GM18867 (cell line): ENCODE results near the gene LRRC25.

Source experiments
- ATAC-seq: cut with Tn5 transposase; IDR thresholded peaks from one replicate; pipeline ENCODE4 v1.9.1; 2021; ENCODE audit warnings: mild to moderate bottlenecking, moderate library complexity; ENCODE audit not compliant: unreplicated experiment

LRRC25 gene

GRCh38 chr19:18424890-18425514 lies 27.6 kb upstream of the LRRC25 start:
- ATAC-seq = no peak

- ATAC-seq = no peak
These were observed 26.9 kb upstream of the LRRC25 start for GRCh38 chr19:18424122-18424889.

DNA sequence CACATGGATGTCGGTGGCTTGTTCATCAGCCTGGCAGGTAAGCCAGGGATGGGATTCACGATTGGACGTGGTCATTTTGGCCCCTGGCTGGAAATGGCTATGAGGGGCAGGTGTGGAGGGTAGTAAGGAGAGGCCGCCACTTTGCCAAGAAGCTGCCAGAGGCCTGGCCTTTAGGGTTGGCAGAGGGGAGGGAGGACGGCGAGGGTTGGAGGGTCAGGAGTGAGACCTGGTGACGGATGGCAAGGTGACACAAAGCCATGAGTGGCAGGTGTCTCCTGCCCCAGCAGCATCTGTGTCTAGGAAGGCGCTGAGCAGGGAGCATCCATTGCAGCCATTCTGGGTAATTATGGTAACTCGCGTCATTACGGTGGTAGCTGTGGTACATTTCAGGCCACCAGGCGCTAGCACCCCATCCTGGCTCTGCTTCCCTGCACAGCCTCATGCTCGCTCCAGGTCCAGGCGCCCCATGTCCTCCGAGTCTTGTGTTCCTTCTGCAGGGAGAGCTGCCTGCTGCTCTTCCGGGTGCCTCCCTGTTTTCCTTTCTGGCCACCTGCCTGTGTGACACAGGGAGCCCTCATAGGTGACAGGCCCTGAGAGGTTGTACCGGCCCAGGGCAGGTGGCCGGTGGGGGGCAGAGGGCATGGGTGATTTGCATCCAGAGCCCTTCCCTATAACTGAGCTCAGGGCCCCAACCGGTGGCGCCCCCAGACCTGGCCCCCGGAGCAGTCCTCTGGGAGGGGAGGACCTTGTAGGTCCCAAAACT lies 26.0 kb upstream of the LRRC25 start:
- ATAC-seq = no peak

DNA sequence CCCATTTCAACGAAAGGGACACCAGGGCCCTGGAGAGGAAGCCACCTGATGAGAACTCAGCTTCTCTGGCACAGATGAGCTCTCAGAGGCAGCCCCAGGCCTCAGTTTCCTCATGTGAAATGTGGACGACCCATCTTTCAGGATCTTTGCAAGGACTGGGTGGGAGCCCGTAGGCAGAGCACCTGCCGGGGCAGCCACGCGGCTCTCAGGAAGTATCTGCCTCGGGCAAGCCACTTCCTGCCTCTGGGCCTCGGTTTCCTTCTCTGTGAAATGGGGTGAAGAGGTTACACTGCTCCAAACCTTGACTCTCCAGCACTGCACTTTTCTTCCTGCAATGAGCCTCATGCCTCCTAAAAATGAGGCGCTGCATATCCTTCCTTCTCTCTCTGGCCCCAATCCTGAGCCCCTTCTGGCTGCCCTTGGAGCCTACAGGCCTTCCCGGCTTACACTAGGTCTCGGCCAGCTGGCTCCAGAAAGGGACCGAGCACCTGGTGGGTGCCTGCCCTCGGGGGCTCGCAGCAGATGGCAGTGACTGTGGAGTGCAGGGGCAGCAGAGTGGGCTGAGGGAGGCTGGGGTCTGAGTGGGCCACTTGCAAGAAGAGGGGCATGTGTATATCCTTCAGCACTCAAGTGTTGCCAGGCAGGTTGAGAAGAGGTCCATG lies 25.2 kb upstream of the LRRC25 start:
- ATAC-seq = no peak

DNA sequence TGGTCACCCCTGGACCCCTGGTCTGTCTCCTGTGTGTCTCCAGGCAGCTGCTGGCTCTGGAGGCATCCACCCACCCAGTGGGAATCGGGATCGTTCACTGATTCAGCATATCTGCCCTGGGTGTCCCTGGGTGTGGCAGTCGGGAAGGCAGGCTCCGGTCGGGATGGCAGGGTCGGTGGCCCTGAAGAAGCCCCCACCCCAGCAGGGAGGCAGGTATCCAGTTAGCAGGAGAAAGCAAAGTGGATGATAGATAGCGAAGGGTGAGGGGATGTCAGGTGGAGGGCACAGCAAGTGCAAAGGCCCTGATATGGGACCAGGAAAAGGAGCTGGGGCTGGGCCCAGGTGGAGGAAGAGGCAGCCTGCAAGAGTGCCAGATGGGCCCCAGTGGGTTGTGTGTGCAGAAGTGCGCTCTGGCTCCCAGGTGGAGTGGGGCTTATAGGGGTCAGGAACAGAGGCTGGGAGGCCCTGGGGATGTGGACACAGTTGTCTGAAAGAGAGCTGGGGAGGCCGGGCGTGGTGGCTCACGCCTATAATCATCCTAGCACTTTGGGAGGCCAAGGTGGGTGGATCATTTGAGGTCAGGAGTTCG lies 24.0 kb upstream of the LRRC25 start:
- no peak for ATAC-seq

- no peak for ATAC-seq
These were observed 23.5 kb upstream of the LRRC25 start for GRCh38 chr19:18420930-18421329.

DNA sequence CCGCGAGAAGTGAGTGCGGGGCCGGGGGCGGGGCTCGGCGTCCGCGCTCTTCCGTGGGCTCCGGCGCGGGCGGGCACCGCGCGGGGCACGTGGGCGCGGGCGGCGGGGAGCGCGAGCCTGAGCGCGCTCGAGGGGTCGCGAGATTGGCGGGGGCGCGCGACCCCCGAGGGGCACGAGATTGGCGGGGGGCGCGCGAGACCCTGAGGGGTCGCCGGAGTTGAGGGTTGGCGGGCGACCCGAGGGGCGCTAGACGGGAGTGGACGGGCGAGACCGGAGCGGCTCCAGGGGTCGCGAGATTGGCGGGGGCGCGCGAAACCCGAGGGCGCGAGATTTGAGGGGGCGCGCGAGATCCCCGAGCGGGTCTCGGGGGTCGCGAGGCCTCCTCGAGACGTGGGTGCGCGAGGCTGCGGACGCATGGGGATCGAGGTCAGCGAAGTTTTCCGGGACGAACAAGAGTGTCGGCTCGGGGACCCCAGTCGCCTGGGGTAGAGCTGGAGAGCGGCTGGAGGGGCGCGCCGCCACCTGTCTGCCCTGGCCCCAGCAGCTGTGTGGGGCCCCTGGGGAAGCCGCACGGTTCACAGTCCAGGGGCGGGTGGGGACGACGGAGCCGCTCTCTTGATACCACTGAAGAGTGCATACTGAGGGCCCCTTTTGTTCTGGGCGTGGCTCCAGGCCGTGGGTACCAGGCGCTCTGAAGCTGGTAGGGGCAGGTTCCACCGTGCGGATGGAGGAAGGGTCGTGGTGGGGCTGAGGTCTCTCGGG lies 22.5 kb upstream of the LRRC25 start:
- peak; percentile 11 for ATAC-seq

DNA sequence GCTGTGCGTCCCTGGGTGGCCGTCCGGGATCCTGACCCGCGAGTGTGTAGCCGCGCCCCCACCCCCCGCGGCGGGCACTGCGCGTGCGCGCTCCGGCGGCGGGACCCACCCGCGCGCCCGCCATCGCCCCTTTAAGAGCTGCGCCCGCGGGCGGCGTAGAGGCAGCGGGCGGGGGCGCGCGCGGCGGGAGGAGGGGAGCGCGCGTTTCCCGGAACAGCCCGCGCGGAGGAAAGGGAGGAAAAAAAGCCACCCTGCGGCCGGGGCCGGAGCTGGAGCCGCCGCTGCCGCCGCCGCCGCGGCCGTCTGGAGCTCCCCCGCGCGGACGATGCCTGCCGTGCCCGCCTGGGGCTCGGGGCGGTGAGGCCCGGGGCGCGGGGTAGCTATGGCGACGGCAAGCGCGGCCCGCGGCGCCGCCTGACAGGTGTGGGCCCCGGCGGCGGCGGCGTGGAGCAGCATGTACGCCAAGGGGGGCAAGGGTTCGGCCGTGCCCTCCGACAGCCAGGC lies 21.8 kb upstream of the LRRC25 start, which contains the start of gene SSBP4:
Gene SSBP4, plus strand, starts transcription at position 204 of the 504 bp plus-strand sequence. Its CDS starts 251 bp downstream, at position 455.
- peak; percentile 49 for ATAC-seq

- ATAC-seq = no peak
These were observed 21.2 kb upstream of the LRRC25 start for GRCh38 chr19:18418483-18419194.

GRCh38 chr19:18418029-18418482 lies 20.6 kb upstream of the LRRC25 start:
- ATAC-seq = no peak

- no peak for ATAC-seq
These were observed 20.0 kb upstream of the LRRC25 start for GRCh38 chr19:18417250-18418028.

DNA sequence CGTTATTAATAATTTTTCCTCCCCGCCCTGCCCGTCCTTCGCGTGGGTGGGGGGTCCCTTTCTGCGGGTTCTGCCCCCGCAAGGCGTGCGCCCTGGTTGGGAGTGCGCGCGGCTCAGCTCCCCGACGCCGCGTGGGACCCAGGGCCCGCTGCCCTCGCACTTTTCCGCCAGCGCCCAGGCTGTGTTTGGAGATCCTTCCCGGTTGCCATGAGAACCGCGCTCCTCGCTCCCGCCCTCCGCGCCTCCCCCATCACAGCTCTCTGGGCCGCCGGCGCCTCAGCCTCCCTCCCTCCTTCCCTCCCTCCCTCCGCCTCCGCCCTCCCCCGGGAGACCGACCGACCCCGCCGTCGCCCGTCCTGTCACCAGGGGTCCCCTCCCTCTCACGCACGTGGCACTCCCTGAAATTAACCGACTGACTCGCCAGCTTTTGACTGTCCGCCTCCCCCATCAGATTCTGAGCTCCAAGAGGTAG lies 19.4 kb upstream of the LRRC25 start:
- no peak for ATAC-seq

- no peak for ATAC-seq
These were observed 17.9 kb upstream of the LRRC25 start for GRCh38 chr19:18415178-18415867.

GRCh38 chr19:18414504-18415177 lies 17.2 kb upstream of the LRRC25 start:
- ATAC-seq = no peak

DNA sequence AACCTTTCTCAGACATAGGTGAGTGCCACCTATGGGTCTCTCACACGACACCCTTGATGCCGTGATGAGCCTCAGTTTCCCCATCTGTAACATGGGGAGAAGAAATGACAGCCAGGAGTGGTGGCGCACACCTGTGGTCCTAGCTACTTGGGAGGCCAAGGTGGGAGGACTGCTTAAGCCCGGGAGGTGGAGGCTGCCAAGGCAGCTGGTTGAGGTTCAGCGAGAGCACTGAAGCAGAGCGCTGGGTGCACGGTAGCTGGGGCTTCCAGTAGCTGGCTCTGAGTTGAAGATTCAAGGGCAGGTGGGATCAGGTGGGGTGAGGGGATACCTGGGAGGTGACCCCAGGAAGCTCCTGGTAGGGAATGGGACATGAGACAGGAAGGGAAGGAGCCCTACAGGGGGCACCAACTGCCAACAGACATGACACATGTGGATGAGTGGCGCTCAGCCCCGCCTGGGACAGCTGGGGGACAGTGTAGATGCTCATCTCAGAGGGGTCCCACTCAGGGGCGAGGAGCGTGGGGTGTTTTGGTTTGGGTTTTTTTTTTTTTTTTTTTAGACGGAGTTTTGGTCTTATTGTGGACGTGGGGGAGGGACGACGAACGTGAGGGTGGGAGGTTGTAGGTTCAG lies 15.3 kb upstream of the LRRC25 start:
- ATAC-seq = no peak

DNA sequence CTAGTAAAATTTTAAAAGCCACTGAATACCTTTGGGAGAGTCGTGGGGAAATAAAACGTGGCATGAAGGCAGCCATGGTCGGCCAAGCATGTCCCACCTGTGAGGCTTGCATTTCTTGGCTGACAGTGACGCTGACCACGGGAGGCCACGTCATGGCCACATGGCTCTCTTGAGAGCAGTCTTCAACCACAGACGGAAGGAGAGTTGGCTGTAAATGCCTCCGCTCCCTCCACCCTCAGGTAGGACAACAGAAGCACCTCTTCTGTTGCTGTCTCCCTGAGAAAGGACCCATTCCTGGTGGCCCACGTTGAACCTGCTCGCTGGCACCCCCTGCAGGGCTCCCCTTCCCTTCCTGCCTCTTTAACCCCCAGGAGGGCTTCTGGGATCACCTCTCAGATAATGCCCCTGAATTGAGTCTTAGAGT lies 10.6 kb upstream of the LRRC25 start:
- ATAC-seq = peak; percentile 65

DNA sequence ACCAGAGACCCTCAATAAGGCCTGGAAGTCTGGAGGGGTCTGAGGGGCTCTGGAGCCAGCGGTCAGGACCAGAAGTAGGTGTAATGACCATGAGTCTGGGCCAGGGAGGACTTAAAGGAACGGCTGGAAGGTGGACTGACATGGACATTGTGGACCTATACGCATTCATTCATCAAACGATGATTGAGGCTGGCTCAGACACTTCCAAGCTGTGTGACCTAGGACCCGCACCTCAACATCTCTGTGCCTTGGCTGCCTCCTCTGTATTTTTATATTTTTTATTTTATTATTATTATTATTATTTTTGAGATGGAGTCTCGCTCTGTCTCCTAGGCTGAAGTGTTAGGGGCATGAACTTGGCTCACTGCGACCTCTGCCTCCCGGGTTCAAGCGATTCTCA lies 9.3 kb upstream of the LRRC25 start:
- ATAC-seq = no peak
